Caco-2 (cell line): Measurements from ENCODE around the gene SPP1. TPM values are rescaled to one million over a fixed set of nuclear protein-coding genes. Genes with fewer than 3 reads are reported as not detected.

Source experiments
- BruUV-seq: library from RNA; stranded (reverse); fragments of 400-500 nt; replicated peaks from 2 replicates; lab custom pipeline; 2021; lab: Mats Ljungman, UMichigan
- CTCF ChIA-PET: fragments of 300-600 bp; sonication (Branson Sonifier 250); formaldehyde crosslinking; loops from one replicate; lab custom pipeline; 2022; ENCODE audit warnings: antibody characterized with exemption; lab: Charles Lee
- POLR2A ChIA-PET: fragments of 300-600 bp; sonication (Branson Sonifier 250); formaldehyde crosslinking; loops from one replicate; lab custom pipeline; 2022; ENCODE audit warnings: antibody characterized with exemption; lab: Charles Lee
- DNase-seq, 2 experiments: peaks; one replicate each; pipeline versions ENCODE4 v3.0.0 to v3.0.0-alpha.2; 2020 to 2022
- H3K27me3 ChIP-seq: replicated peaks from 2 replicates; pipeline ENCODE4 v1.6.0; 2011; ENCODE audit warnings: low read length; ENCODE audit not compliant: control insufficient read depth, insufficient read depth
- H3K36me3 ChIP-seq: 2 replicates; pipeline ENCODE4 v1.5.1; 2011; ENCODE audit warnings: low read length; ENCODE audit not compliant: control insufficient read depth, insufficient read depth
- H3K4me1 ChIP-seq: fragments of 250-450 bp; sonication (Bioruptor Pico); 2 replicates; pipeline ENCODE4 v1.5.1; 2020; ENCODE audit warnings: mild to moderate bottlenecking
- H3K4me3 ChIP-seq: 2 replicates; pipeline ENCODE4 v1.5.1; 2011; ENCODE audit warnings: low read depth, mild to moderate bottlenecking, control low read depth, low read length
- H3K9me3 ChIP-seq: fragments of 250-450 bp; sonication (Bioruptor Pico); 2 replicates; pipeline ENCODE4 v1.5.1; 2020; ENCODE audit warnings: mild to moderate bottlenecking, moderate library complexity
- H3K27ac Mint-ChIP-seq: one replicate; pipeline ENCODE4 v1.8.0; 2022; ENCODE audit warnings: mixed read lengths; ENCODE audit not compliant: unreplicated experiment
- H3K27me3 Mint-ChIP-seq: one replicate; pipeline ENCODE4 v1.8.0; 2022; ENCODE audit warnings: mixed read lengths; ENCODE audit not compliant: insufficient read depth, unreplicated experiment
- H3K36me3 Mint-ChIP-seq: one replicate; pipeline ENCODE4 v1.8.0; 2022; ENCODE audit warnings: mild to moderate bottlenecking, mixed read lengths; ENCODE audit not compliant: insufficient read depth, unreplicated experiment
- H3K4me1 Mint-ChIP-seq: one replicate; pipeline ENCODE4 v1.8.0; 2022; ENCODE audit warnings: low read depth, mixed read lengths; ENCODE audit not compliant: unreplicated experiment
- H3K4me3 Mint-ChIP-seq: one replicate; pipeline ENCODE4 v1.8.0; 2022; ENCODE audit warnings: mild to moderate bottlenecking, moderate library complexity, mixed read lengths; ENCODE audit not compliant: unreplicated experiment
- H3K9me3 Mint-ChIP-seq: one replicate; pipeline ENCODE4 v1.8.0; 2022; ENCODE audit warnings: mixed read lengths; ENCODE audit not compliant: unreplicated experiment
- intact Hi-C: fragments of 100-400 bp; cut with micrococcal nuclease; formaldehyde crosslinking; loops from one replicate; pipeline ENCODE4 v1.10.0; 2022; ENCODE audit not compliant: unreplicated experiment
- total RNA-seq: library from RNA; stranded (reverse); gene quantifications from 2 replicates; pipeline ENCODE4 v1.2.3, GENCODE V29; 2022
- TF ChIP-seq, protein P1 (sequence below), 2 experiments: fragments of 200-600 bp in 1 of 2; IDR thresholded peaks; 1 replicate in 1 of 2; 2 replicates in 1 of 2; pipeline versions ENCODE4 v1.5.1 to v1.8.0; 2011 to 2022; ENCODE audit warnings: antibody characterized with exemption in 1 of 2, control low read depth in 1 of 2, inconsistent platforms in 1 of 2, low read depth in 1 of 2, low read length in 1 of 2, mild to moderate bottlenecking in 1 of 2, moderate library complexity in 1 of 2; ENCODE audit not compliant: insufficient read depth in 1 of 2, severe bottlenecking in 1 of 2, unreplicated experiment in 1 of 2

The SPP1 gene
- total RNA-seq, 1 experiment from 2014 or later: 0.77 TPM

DNA sequence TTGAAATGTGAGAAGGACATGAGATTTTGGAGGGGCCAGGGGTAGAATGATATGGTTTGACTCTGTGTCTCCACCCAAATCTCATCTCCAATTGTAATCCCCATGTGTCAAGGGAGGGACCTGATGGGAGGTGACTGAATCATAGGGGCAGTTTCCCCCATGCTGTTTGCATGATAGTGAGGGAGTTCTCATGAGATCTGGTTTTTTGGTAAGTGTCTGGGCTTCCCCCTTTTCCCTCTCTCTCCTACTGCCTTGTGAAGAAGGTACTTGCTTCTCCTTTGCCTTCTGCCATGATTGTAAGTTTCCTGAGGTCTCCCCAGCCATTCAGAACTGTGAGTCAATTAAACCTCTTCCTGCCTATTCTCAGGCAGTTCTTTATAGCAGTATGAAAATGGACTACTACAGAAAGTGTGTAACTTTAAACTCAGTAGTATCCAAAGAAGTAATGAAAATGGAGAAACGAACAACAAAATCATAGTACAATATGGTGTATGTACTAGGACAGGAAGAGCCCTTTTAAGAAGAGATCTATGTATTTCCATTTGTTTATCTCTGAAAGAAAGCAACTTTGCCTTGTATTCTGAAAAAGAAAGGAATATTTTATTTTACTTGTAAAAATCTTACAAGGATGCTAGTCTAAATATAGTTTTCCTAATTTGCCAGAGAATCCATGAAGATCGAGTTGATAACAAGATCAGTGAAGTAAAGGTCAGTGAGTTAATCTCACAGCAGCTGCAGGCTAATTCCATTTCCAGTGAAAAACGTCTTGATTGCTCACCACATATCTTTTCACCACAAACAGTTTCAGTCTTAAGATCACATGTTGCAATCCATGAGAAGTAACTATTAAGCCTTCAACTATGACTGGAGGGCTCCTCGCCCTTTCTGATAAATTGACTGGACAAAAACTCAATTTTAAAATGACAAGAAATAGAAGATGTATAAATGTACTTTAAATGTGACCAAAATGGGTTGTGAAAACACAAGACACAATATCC lies 52.4 kb downstream of the SPP1 start:
- DNase-seq: no peak
- POLR2A ChIA-PET: interaction anchor here (0.6 kb wide), 1 partner anchor 253 kb away, joined by 6 read pairs; no protein-coding TSS in a partner anchor
- no peak overlapping the region for H3K4me3 ChIP-seq
- Mint-ChIP-seq H3K27me3 (no peaks in the 10 kb centered on the region), H3K27ac (no peak overlapping the region), H3K36me3 (peaks cover 9% of the 10 kb centered on the region), H3K4me1 (peaks cover 10% of the 10 kb centered on the region), H3K9me3 (peaks cover 14% of the 10 kb centered on the region), H3K4me3 (no peak overlapping the region)
- H3K4me1 ChIP-seq: peaks cover 6% of the 10 kb centered on the region
- no peaks in the 10 kb centered on the region for H3K36me3 ChIP-seq
- intact Hi-C loops: no loop called here
- no TSS peak for BruUV-seq
- no peaks in the 10 kb centered on the region for H3K27me3 ChIP-seq
- TF ChIP-seq, protein P1, sequence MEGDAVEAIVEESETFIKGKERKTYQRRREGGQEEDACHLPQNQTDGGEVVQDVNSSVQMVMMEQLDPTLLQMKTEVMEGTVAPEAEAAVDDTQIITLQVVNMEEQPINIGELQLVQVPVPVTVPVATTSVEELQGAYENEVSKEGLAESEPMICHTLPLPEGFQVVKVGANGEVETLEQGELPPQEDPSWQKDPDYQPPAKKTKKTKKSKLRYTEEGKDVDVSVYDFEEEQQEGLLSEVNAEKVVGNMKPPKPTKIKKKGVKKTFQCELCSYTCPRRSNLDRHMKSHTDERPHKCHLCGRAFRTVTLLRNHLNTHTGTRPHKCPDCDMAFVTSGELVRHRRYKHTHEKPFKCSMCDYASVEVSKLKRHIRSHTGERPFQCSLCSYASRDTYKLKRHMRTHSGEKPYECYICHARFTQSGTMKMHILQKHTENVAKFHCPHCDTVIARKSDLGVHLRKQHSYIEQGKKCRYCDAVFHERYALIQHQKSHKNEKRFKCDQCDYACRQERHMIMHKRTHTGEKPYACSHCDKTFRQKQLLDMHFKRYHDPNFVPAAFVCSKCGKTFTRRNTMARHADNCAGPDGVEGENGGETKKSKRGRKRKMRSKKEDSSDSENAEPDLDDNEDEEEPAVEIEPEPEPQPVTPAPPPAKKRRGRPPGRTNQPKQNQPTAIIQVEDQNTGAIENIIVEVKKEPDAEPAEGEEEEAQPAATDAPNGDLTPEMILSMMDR (IDR thresholded peaks at IDR 0.05; ENCODE audit: insufficient read depth in 1 of 2, low read depth in 1 of 2, low read length in 1 of 2, severe bottlenecking in 1 of 2, unreplicated experiment in 1 of 2): no peak
- 0 out of 2 replicates have a peak, but pooled peaks cover 5% of the 10 kb centered on the region for H3K9me3 ChIP-seq
- CTCF ChIA-PET: no interaction called here

DNA sequence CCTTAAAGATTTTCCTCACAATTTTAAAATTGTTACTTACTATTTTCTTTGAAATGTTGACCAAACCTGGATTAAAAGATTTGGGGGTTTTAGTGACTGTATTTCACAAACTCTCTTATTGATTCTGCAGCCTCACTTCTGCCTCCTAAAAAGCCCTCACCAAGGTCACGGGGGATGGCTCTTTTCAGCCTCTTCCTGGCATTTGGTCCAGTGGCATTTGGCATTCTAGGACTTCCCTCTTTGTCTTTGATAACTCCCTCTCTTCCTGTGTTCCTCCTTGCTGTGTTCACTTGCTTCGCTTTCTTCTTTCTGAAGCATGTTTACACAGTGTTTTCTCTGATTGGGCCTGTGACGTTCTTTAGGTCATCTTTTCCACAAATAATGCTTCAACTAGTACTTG lies 53.4 kb downstream of the SPP1 start:
- Mint-ChIP-seq H3K9me3 (peaks cover 14% of the 10 kb centered on the region), H3K27ac (no peak overlapping the region), H3K36me3 (peaks cover 9% of the 10 kb centered on the region), H3K4me3 (no peak overlapping the region), H3K4me1 (peaks cover 10% of the 10 kb centered on the region), H3K27me3 (no peaks in the 10 kb centered on the region)
- CTCF ChIA-PET: no interaction called here
- BruUV-seq: no TSS peak
- Histone ChIP-seq H3K27me3 (no peaks in the 10 kb centered on the region), H3K4me3 (no peak overlapping the region), H3K4me1 (peaks cover 6% of the 10 kb centered on the region), H3K36me3 (no peaks in the 10 kb centered on the region), H3K9me3 (0 out of 2 replicates have a peak, but pooled peaks cover 5% of the 10 kb centered on the region)
- TF ChIP-seq, protein P1 (IDR thresholded peaks at IDR 0.05; ENCODE audit: insufficient read depth in 1 of 2, low read depth in 1 of 2, low read length in 1 of 2, severe bottlenecking in 1 of 2, unreplicated experiment in 1 of 2): no peak
- intact Hi-C loops: no loop called here
- POLR2A ChIA-PET: no interaction called here
- DNase-seq: no peak

DNA sequence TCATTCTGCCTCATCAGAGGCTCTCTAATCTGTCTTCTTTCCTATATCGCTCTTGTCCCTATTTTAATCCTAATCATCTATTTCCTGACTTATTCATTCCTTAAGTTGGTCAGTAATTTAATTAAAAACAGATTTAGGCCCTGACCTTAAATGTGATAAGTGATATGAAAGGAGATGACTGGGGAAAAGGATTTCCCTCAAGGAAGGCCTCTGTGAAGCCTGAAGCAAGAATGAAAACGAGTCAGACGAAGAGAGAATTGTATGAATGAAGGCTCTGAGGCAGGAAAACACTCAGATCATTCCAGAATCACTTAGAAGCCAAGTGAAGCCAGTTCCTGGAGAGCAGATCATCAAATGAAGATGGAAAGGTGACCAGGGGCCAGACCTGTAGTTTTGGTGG lies 54.0 kb downstream of the SPP1 start:
- TF ChIP-seq, protein P1 (IDR thresholded peaks at IDR 0.05; ENCODE audit: insufficient read depth in 1 of 2, low read depth in 1 of 2, low read length in 1 of 2, severe bottlenecking in 1 of 2, unreplicated experiment in 1 of 2): no peak
- H3K36me3 Mint-ChIP-seq: peaks cover 9% of the 10 kb centered on the region
- no peaks in the 10 kb centered on the region for H3K27me3 ChIP-seq
- ChIA-PET POLR2A (no interaction called here), CTCF (no interaction called here)
- no peak for DNase-seq
- BruUV-seq: no TSS peak
- no peaks in the 10 kb centered on the region for H3K27me3 Mint-ChIP-seq
- H3K4me1 ChIP-seq: peaks cover 6% of the 10 kb centered on the region
- no peak overlapping the region for H3K27ac Mint-ChIP-seq
- no peaks in the 10 kb centered on the region for H3K36me3 ChIP-seq
- peaks cover 14% of the 10 kb centered on the region for H3K9me3 Mint-ChIP-seq
- H3K4me3 Mint-ChIP-seq: no peak overlapping the region
- H3K9me3 ChIP-seq: 0 out of 2 replicates have a peak, but pooled peaks cover 4% of the 10 kb centered on the region
- peaks cover 10% of the 10 kb centered on the region for H3K4me1 Mint-ChIP-seq
- no peak overlapping the region for H3K4me3 ChIP-seq
- intact Hi-C loops: no loop called here
